K562 (cell line): Measurements from ENCODE around the gene CLDN5. TPM values are rescaled to one million over a fixed set of nuclear protein-coding genes. Genes with fewer than 3 reads are reported as not detected.
A peak's percentile ranks its signal among the peaks of the same experiment; 100 is the strongest.

Source experiments
- ARHGAP35 ChIP-seq: fragments of 450-650 bp; IDR thresholded peaks from 2 replicates; pipeline ENCODE4 v1.6.1; 2018; ENCODE audit not compliant: partially characterized antibody
- ETS2 ChIP-seq: IDR thresholded peaks from 2 replicates; pipeline ENCODE4 v1.6.1; 2016; ENCODE audit warnings: borderline replicate concordance, missing genetic modification characterization, mild to moderate bottlenecking, moderate library complexity, missing compliant biosample characterization; ENCODE audit not compliant: poor library complexity, severe bottlenecking
- ETV6 ChIP-seq, 3 experiments: fragments of 150-350 bp in 1 of 3; sonication (generic) in 1 of 3; formaldehyde crosslinking in 1 of 3; IDR thresholded peaks; 2 replicates each; pipeline versions ENCODE4 v1.6.1 to v1.8.0; 2014 to 2022; ENCODE audit warnings: borderline replicate concordance in 2 of 3, low read depth in 2 of 3, antibody characterized with exemption in 1 of 3, low read length in 1 of 3, mild to moderate bottlenecking in 1 of 3, missing genetic modification reagents in 1 of 3
- GABPA ChIP-seq: fragments of 200-800 bp; sonication (Bioruptor generic); conservative IDR thresholded peaks from 2 replicates; pipeline ENCODE4 v1.6.1; 2016; ENCODE audit warnings: low read depth, missing genetic modification characterization, missing compliant biosample characterization
- HDAC8 ChIP-seq: fragments of 450-650 bp; IDR thresholded peaks from 2 replicates; pipeline ENCODE4 v1.6.1; 2016; ENCODE audit warnings: mild to moderate bottlenecking, missing genetic modification characterization, moderate library complexity, missing compliant biosample characterization
- HIVEP1 ChIP-seq: fragments of 250-450 bp; sonication (Bioruptor Pico); IDR thresholded peaks from 2 replicates; pipeline ENCODE4 v1.4.0; 2020; ENCODE audit warnings: mild to moderate bottlenecking
- HMG20A ChIP-seq: fragments of 450-650 bp; formaldehyde crosslinking; conservative IDR thresholded peaks from 2 replicates; pipeline ENCODE4 v1.4.0; 2020; ENCODE audit warnings: mild to moderate bottlenecking, mixed read lengths
- HMG20B ChIP-seq: fragments of 250-450 bp; sonication (Bioruptor Pico); IDR thresholded peaks from 2 replicates; pipeline ENCODE4 v1.5.0; 2021; ENCODE audit warnings: mild to moderate bottlenecking
- JUN ChIP-seq, 2 experiments: sonication (generic) in 1 of 2; formaldehyde crosslinking in 1 of 2; IDR thresholded peaks; 2 replicates each; pipeline versions ENCODE4 v1.6.1 to v1.8.0; 2012 to 2022; ENCODE audit warnings: borderline replicate concordance in 2 of 2, mild to moderate bottlenecking in 2 of 2, improper control_type of control experiment in 1 of 2, low read depth in 1 of 2, low read length in 1 of 2, missing genetic modification reagents in 1 of 2
- MXD1 ChIP-seq: fragments of 250-450 bp; sonication (Bioruptor Pico); IDR thresholded peaks from 2 replicates; pipeline ENCODE4 v1.8.0; 2021; ENCODE audit warnings: borderline replicate concordance, mild to moderate bottlenecking, moderate library complexity; ENCODE audit not compliant: poor library complexity, severe bottlenecking
- NR2C2 ChIP-seq, 2 experiments: fragments of 200-800 bp in 1 of 2; sonication (Bioruptor generic) in 1 of 2; sonication (generic) in 1 of 2; formaldehyde crosslinking in 1 of 2; IDR thresholded peaks; 2 replicates each; pipeline versions ENCODE4 v1.6.1 to v1.8.0; 2016 to 2022; ENCODE audit warnings: mild to moderate bottlenecking in 1 of 2, missing compliant biosample characterization in 1 of 2, missing genetic modification characterization in 1 of 2, missing genetic modification reagents in 1 of 2
- NRF1 ChIP-seq, 2 experiments: fragments of 450-650 bp; IDR thresholded peaks in 1 of 2; conservative IDR thresholded peaks in 1 of 2; 2 replicates each; pipeline ENCODE4 v1.6.1; 2014; ENCODE audit warnings: mild to moderate bottlenecking in 2 of 2
- PTRF ChIP-seq: fragments of 450-650 bp; IDR thresholded peaks from 2 replicates; pipeline ENCODE4 v1.6.1; 2016; ENCODE audit warnings: mild to moderate bottlenecking, missing genetic modification characterization, missing compliant biosample characterization
- RFX7 ChIP-seq: fragments of 250-450 bp; sonication (Bioruptor Pico); IDR thresholded peaks from 2 replicates; pipeline ENCODE4 v1.5.1; 2021; ENCODE audit warnings: mild to moderate bottlenecking
- SAP30 ChIP-seq: fragments of 200-600 bp; sonication (generic); IDR thresholded peaks from 2 replicates; pipeline ENCODE4 v1.6.1; 2012; ENCODE audit warnings: borderline replicate concordance, low read depth, mild to moderate bottlenecking, moderate library complexity, low read length, control low read depth, inconsistent platforms; ENCODE audit not compliant: insufficient read depth, poor library complexity, severe bottlenecking
- SMAD1 ChIP-seq: fragments of 150-350 bp; IDR thresholded peaks from 2 replicates; pipeline ENCODE4 v1.6.1; 2014; ENCODE audit warnings: low read length, low read depth; ENCODE audit not compliant: partially characterized antibody
- TEAD1 ChIP-seq, 2 experiments: fragments of 450-650 bp in 1 of 2; sonication (generic) in 1 of 2; formaldehyde crosslinking; IDR thresholded peaks; 2 replicates each; pipeline versions ENCODE4 v1.4.0 to v1.8.0; 2020 to 2022; ENCODE audit warnings: mild to moderate bottlenecking in 2 of 2, missing genetic modification reagents in 1 of 2
- THRAP3 ChIP-seq: fragments of 450-650 bp; IDR thresholded peaks from 2 replicates; pipeline ENCODE4 v1.6.1; 2016; ENCODE audit warnings: mild to moderate bottlenecking, inconsistent platforms, borderline replicate concordance
- ZBTB26 ChIP-seq: fragments of 450-650 bp; formaldehyde crosslinking; IDR thresholded peaks from 2 replicates; pipeline ENCODE4 v1.4.0; 2022; ENCODE audit warnings: missing genetic modification characterization
- ZBTB34 ChIP-seq: fragments of 250-450 bp; sonication (Bioruptor Pico); IDR thresholded peaks from 2 replicates; pipeline ENCODE4 v1.8.0; 2021; ENCODE audit warnings: mild to moderate bottlenecking, moderate library complexity
- ZNF668 ChIP-seq: fragments of 250-450 bp; sonication (Bioruptor Pico); IDR thresholded peaks from 2 replicates; pipeline ENCODE4 v1.8.0; 2022; ENCODE audit warnings: mild to moderate bottlenecking, inconsistent platforms
- polyA plus RNA-seq, 8 experiments: library from polyadenylated mRNA; depleted of rRNA in 4 of 8; stranded (reverse) in 5 of 8; unstranded in 3 of 8; fragments of >200 nt; fragmentation: Nextera tagmentation in 2 of 8; fragmentation: Illumina TruSeq in 1 of 8; extraction: Ambion mirVana in 2 of 8; extraction: Trizol in 1 of 8; gene quantifications; 2 replicates each; pipeline versions ENCODE4 v1.2.1 to v1.2.3, GENCODE V29; 2011 to 2014; ENCODE audit warnings: inconsistent platforms in 1 of 8, missing spikeins in 1 of 8
- total RNA-seq, 7 experiments: library from RNA; depleted of rRNA in 6 of 7; stranded (reverse); fragments of >200 nt in 6 of 7; fragmentation: Illumina TruSeq in 2 of 7; extraction: Trizol in 2 of 7; gene quantifications; 2 replicates each; pipeline versions ENCODE4 v1.2.1 to v1.2.3, GENCODE V29; 2011 to 2021; ENCODE audit warnings: low replicate concordance in 1 of 7

The CLDN5 gene
- total and polyA plus RNA-seq, 9 of the 15 experiments (the other 6 are each of a cell fraction or from before 2014, with no cell fraction given) = 0.20 TPM; not detected in 8

GRCh38 chr22:19479355-19480172 lies 44.6 kb downstream of the CLDN5 start, which contains the start of gene CDC45 (continued):
- TF ChIP-seq ZBTB34 (no peak), ETV6 (IDR thresholded peaks at IDR 0.05; ENCODE audit: borderline replicate concordance in 1 of 2, low read depth in 2 of 2, low read length in 1 of 2) (no peak), ETV6 (CRISPR knock-in tag; IDR thresholded peaks at IDR 0.05; ENCODE audit: borderline replicate concordance) (no peak), NRF1 (conservative IDR thresholded peaks at IDR 0.05 in 1 of 2, IDR thresholded peaks at IDR 0.05 in 1 of 2) (no peak), JUN (IDR thresholded peaks at IDR 0.05; ENCODE audit: borderline replicate concordance, low read depth, low read length) (peak; percentile 63), JUN (CRISPR knock-in tag; IDR thresholded peaks at IDR 0.05; ENCODE audit: borderline replicate concordance) (no peak), MXD1 (CRISPR knock-in tag) (peak; percentile 90), HIVEP1 (CRISPR knock-in tag) (peak; percentile 89), HMG20A (CRISPR knock-in tag) (0 out of 2 replicates have a peak, but pooled peaks have one; percentile 63), HMG20B (CRISPR knock-in tag) (no peak), RFX7 (peak; percentile 80; the same call in 1 of the 2 replicates), TEAD1 (CRISPR knock-in tag; IDR thresholded peaks at IDR 0.05) (peak in 1 of 2 experiments; percentile 96; a peak in 2 of 4 replicates), GABPA (tag) (no peak), THRAP3 (no peak), SMAD1 (no peak), ETS2 (tag) (peak; percentile 13), NR2C2 (CRISPR knock-in tag; IDR thresholded peaks at IDR 0.05) (no peak), NR2C2 (tag; IDR thresholded peaks at IDR 0.05) (no peak), ZBTB26 (CRISPR knock-in tag) (peak; percentile 98), ZNF668 (CRISPR knock-in tag) (peak; percentile 86; the same call in 1 of the 2 replicates), ARHGAP35 (no peak), SAP30 (peak; percentile 100), PTRF (peak; percentile 79; the same call in 1 of the 2 replicates), HDAC8 (tag) (peak; percentile 95)
